Spleen (tissue), 11 donors: ENCODE measurements around the gene VEGFB. TPM values are rescaled to one million over a fixed set of nuclear protein-coding genes. Genes with fewer than 3 reads are reported as not detected.
"Not testable (repeated sequence)": the region's sequence is repeated elsewhere in the genome, so short reads cannot be mapped to it uniquely, and the experiment has no call there.

Experiments
- DNase-seq: peaks from one replicate; pipeline ENCODE4 v3.0.0-alpha.2; 2020
- H3K27ac ChIP-seq, 8 donors: fragments of 200-600 bp; sonication (generic) in 7 of 8; 1 replicate in 4 of 8; 2 replicates in 4 of 8; pipeline versions ENCODE4 v1.5.0 to v1.8.0; 2016 to 2021; ENCODE audit warnings: inconsistent platforms in 4 of 8, mild to moderate bottlenecking in 4 of 8, moderate library complexity in 1 of 8
- H3K27me3 ChIP-seq, 7 donors: fragments of 200-600 bp; sonication (generic) in 6 of 7; replicated peaks in 1 of 7; 1 replicate in 4 of 7; 2 replicates in 3 of 7; pipeline versions ENCODE4 v1.5.0 to v1.8.0; 2016 to 2021; ENCODE audit warnings: inconsistent platforms in 3 of 7, mild to moderate bottlenecking in 1 of 7
- H3K36me3 ChIP-seq, 6 donors: fragments of 200-600 bp; sonication (generic) in 5 of 6; 1 replicate in 4 of 6; 2 replicates in 2 of 6; pipeline versions ENCODE4 v1.5.0 to v1.8.0; 2016 to 2021; ENCODE audit warnings: inconsistent platforms in 2 of 6
- H3K4me1 ChIP-seq, 6 donors: fragments of 200-600 bp; sonication (generic) in 5 of 6; 1 replicate in 3 of 6; 2 replicates in 3 of 6; pipeline versions ENCODE4 v1.5.0 to v1.8.0; 2016 to 2021; ENCODE audit warnings: inconsistent platforms in 3 of 6
- H3K4me3 ChIP-seq, 8 donors: fragments of 200-600 bp; sonication (generic) in 7 of 8; 1 replicate in 4 of 8; 2 replicates in 4 of 8; pipeline versions ENCODE4 v1.5.0 to v1.8.0; 2016 to 2021; ENCODE audit warnings: inconsistent platforms in 4 of 8, mild to moderate bottlenecking in 4 of 8, moderate library complexity in 2 of 8
- H3K9me3 ChIP-seq, 8 donors: fragments of 200-600 bp; sonication (generic) in 7 of 8; 1 replicate in 4 of 8; 2 replicates in 4 of 8; pipeline versions ENCODE4 v1.5.0 to v1.8.0; 2016 to 2021; ENCODE audit warnings: inconsistent platforms in 4 of 8
- POLR2A ChIP-seq, 3 donors: fragments of 450-650 bp; IDR thresholded peaks; one replicate each; pipeline ENCODE4 v1.5.1; 2017; ENCODE audit warnings: antibody characterized with exemption in 3 of 3, mild to moderate bottlenecking in 1 of 3
- POLR2AphosphoS5 ChIP-seq, 3 donors: sonication (generic); formaldehyde crosslinking; IDR thresholded peaks; one replicate each; pipeline ENCODE4 v1.5.1; 2017; ENCODE audit warnings: antibody characterized with exemption in 3 of 3
- WGBS, 5 donors: extraction: QIAGEN DNeasy Blood & Tissue Kit in 3 of 5; methylation state at CpG; one replicate each; pipeline versions ENCODE4 v1.1.5 to v1.1.7; 2013 to 2018; 5-methylcytosine and 5-hydroxymethylcytosine counted together
- intact Hi-C: fragments of 100-400 bp; cut with DNase I; formaldehyde crosslinking; loops from one replicate; pipeline ENCODE4 v1.15.0; 2023; ENCODE audit warnings: low total_unique reads
- polyA plus RNA-seq, 3 donors: library from polyadenylated mRNA; stranded (reverse); fragments of 200-250 nt; gene quantifications; one replicate each; pipeline ENCODE4 v1.2.1, GENCODE V29; 2013
- total RNA-seq, 7 donors: library from RNA; depleted of rRNA in 3 of 7; stranded (reverse); fragments of >200 nt in 3 of 7; fragmentation: NEBNext Ultra II Directional in 4 of 7; extraction: Animal tissue kit (Norgen Biotek cat#: 25700) in 4 of 7; gene quantifications; one replicate each; pipeline versions ENCODE4 v1.1.0 to v1.2.1, GENCODE V29; 2016 to 2021
- TF ChIP-seq, protein P1 (sequence below), 11 experiments: fragments of 200-600 bp in 7 of 11; fragments of 450-650 bp in 4 of 11; sonication (generic) in 4 of 11; IDR thresholded peaks in 8 of 11; conservative IDR thresholded peaks in 3 of 11; 1 replicate in 7 of 11; 2 replicates in 4 of 11; pipeline versions ENCODE4 v1.4.0 to v1.8.0; 2016 to 2021; ENCODE audit warnings: antibody characterized with exemption in 11 of 11, inconsistent platforms in 4 of 11, mild to moderate bottlenecking in 1 of 11
- donor health status: healthy with polysubstance abuse.
- donor health status: DM: no; HTN: no; CAD: no; lungs with moderate emphysema.
- donor health status: DM: no; HTN: no; CAD: no.
- donor health status: Bipolar disorder and iron deficiency.
- donor health status: healthy.
- donor health status: DM: no; HTN: no; CAD: no.
- donor health status: DM: yes; HTN: yes; CAD: no.

VEGFB gene
- total and polyA plus RNA-seq, 10 donors: 38.3 to 103 (median 84.4) TPM

GRCh38 chr11:64244966-64245365, 10.6 kb downstream of the VEGFB start:
- intact Hi-C loops: no loop called here
- H3K27me3 ChIP-seq: no peaks in the 10 kb centered on the region
- no peaks in the 10 kb centered on the region for H3K9me3 ChIP-seq
- H3K4me1 ChIP-seq: peaks cover 19 to 77% (median 56%) of the 10 kb centered on the region in 6 donors
- peak overlapping the region in 6 of 8 donors; percentile 58 to 90 (median 80) for H3K4me3 ChIP-seq
- H3K27ac ChIP-seq: peak overlapping the region in 7 of 8 donors; percentile 66 to 100 (median 86)
- TF ChIP-seq POLR2AphosphoS5 (IDR thresholded peaks at IDR 0.05) (no peak), POLR2A (IDR thresholded peaks at IDR 0.05) (no peak)
- TF ChIP-seq, protein P1, sequence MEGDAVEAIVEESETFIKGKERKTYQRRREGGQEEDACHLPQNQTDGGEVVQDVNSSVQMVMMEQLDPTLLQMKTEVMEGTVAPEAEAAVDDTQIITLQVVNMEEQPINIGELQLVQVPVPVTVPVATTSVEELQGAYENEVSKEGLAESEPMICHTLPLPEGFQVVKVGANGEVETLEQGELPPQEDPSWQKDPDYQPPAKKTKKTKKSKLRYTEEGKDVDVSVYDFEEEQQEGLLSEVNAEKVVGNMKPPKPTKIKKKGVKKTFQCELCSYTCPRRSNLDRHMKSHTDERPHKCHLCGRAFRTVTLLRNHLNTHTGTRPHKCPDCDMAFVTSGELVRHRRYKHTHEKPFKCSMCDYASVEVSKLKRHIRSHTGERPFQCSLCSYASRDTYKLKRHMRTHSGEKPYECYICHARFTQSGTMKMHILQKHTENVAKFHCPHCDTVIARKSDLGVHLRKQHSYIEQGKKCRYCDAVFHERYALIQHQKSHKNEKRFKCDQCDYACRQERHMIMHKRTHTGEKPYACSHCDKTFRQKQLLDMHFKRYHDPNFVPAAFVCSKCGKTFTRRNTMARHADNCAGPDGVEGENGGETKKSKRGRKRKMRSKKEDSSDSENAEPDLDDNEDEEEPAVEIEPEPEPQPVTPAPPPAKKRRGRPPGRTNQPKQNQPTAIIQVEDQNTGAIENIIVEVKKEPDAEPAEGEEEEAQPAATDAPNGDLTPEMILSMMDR (IDR thresholded peaks at IDR 0.05 in 8 of 11, conservative IDR thresholded peaks at IDR 0.05 in 3 of 11): no peak
- peak; percentile 78 for DNase-seq
- peaks cover 0 to 24% (median 9%) of the 10 kb centered on the region in 6 donors for H3K36me3 ChIP-seq
- 27 to 44% (median 39%) methylated on average over 3 to 6 of the region's 6 CpGs for WGBS, 5 donors

DNA sequence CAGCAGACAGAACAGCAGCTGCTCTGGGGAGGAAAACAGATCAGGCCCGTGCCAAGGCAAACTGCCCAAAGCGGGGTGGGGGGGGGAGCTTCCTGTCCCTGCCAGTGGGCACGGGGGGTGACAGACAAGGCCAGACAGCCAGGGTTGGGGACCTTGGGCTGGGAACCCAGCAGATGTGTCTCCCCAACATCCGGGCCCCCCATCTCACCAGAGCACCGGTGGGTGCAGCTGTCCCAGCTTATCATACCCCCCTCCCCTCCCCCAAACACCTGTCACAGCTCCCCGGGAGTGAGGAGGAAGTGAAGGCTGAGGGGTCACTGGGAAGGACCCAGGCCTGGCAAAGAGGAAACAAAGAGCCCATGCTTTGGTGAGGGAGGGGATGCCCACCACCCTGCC, 11.0 kb downstream of the VEGFB start:
- 0 to 5% (median 0%) methylated on average over 5 to 6 of the region's 6 CpGs for WGBS, 5 donors
- no peaks in the 10 kb centered on the region for H3K9me3 ChIP-seq
- intact Hi-C loops: no loop called here
- TF ChIP-seq POLR2AphosphoS5 (IDR thresholded peaks at IDR 0.05): peak in 1 of 3 donors; percentile 47
- TF ChIP-seq, protein P1 (IDR thresholded peaks at IDR 0.05 in 8 of 11, conservative IDR thresholded peaks at IDR 0.05 in 3 of 11): no peak
- peak; percentile 90 for DNase-seq
- H3K27me3 ChIP-seq: no peaks in the 10 kb centered on the region
- peak overlapping the region; percentile 33 to 100 (median 84) for H3K27ac ChIP-seq
- H3K4me1 ChIP-seq: peaks cover 15 to 77% (median 54%) of the 10 kb centered on the region in 6 donors
- peak overlapping the region; percentile 58 to 90 (median 77) for H3K4me3 ChIP-seq
- peaks cover 0 to 24% (median 9%) of the 10 kb centered on the region in 6 donors for H3K36me3 ChIP-seq

DNA sequence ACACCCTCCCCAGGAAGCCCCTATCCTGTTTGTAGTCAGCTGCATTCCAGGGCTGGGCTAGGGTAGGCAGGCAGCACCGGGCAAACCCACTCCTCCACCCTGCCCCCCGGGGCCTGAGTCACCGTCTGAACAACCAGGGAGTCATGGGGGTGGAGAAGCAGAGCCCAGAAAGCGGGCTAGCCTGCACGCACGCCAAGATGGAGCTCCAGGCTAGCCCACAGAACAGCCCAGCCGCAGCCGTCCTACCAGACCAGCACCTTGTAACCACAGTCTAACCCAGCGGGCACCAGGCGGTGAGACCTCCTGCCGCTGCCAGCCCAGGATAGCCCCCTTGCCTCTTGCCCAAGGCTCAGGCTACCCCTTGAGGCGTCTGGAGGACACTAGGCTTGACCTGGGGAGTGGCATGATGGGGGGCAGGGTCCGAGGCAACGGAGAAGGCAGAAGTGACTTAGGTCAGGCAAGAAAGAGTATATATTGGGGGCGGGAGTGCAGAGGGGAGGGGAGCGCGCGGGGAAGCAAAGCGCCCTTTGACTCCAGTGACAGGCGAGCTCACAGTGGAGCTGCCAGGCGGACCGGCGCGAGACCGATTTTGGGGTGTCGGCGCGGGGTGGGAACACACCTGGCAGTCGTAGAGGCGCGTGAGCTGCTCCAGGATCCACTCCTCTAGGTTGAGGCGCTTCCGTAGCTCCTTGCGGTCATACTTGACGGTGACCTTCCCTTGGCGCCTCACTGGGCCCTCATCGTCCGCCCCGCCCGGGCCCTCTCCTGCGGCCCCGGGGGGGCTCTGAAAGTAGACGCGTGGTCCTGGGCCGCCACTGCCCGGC, 11.6 kb downstream of the VEGFB start:
- 0 to 3% (median 1%) methylated on average over 26 to 46 of the region's 46 CpGs for WGBS, 5 donors
- DNase-seq: peak; percentile 89
- peaks cover 0 to 24% (median 9%) of the 10 kb centered on the region in 6 donors for H3K36me3 ChIP-seq
- intact Hi-C loops: no loop called here
- TF ChIP-seq, protein P1 (IDR thresholded peaks at IDR 0.05 in 8 of 11, conservative IDR thresholded peaks at IDR 0.05 in 3 of 11): no peak
- peak; percentile 19 to 58 (median 41) for TF ChIP-seq POLR2AphosphoS5 (IDR thresholded peaks at IDR 0.05)
- no peak for TF ChIP-seq POLR2A (IDR thresholded peaks at IDR 0.05)
- peaks cover 18 to 80% (median 58%) of the 10 kb centered on the region in 6 donors for H3K4me1 ChIP-seq
- no peaks in the 10 kb centered on the region for H3K9me3 ChIP-seq
- peak overlapping the region; percentile 33 to 100 (median 84) for H3K27ac ChIP-seq
- H3K4me3 ChIP-seq: peak overlapping the region; percentile 58 to 90 (median 77)
- no peaks in the 10 kb centered on the region for H3K27me3 ChIP-seq

DNA sequence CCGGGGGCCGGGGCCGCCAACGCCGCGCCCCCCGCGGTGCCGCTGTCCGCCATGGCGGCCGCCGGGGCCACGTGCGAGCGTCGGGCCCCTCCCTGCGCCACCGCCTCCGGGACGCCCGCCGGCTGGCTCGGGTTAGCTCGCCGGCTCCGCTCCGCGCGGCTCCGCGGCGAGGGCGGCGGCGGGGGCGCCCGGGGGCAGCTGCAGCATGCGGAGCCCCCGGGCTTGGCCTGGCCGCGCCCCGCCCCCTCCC, 12.2 kb downstream of the VEGFB start:
- peak overlapping the region; percentile 33 to 100 (median 84) for H3K27ac ChIP-seq
- intact Hi-C loops, DNase-seq, H3K9me3 ChIP-seq, H3K27me3 ChIP-seq: not testable (repeated sequence)
- H3K4me1 ChIP-seq: peaks cover 18 to 83% (median 59%) of the 10 kb centered on the region in 6 donors
- peak overlapping the region; percentile 58 to 90 (median 77) for H3K4me3 ChIP-seq
- H3K36me3 ChIP-seq: peaks cover 0 to 24% (median 9%) of the 10 kb centered on the region in 6 donors
- WGBS, 5 donors: 0 to 3% (median 0%) methylated on average over 3 to 43 of the region's 43 CpGs
